Natural killer cell (primary cell): ENCODE results near the gene PUM1. TPM values are rescaled to one million over a fixed set of nuclear protein-coding genes. Genes with fewer than 3 reads are reported as not detected.

Experiments used
- ATAC-seq, 3 donors: fragments of 150-1000 bp in 2 of 3; fragments of 200-7000 bp in 1 of 3; cut with Tn5 transposase; 1 replicate in 1 of 3; 2 replicates in 2 of 3; pipeline ENCODE4 v1.10.0; 2021; ENCODE audit warnings: mild to moderate bottlenecking in 2 of 3, moderate library complexity in 2 of 3
- DNase-seq, 2 donors: peaks; one replicate each; pipeline versions ENCODE4 v3.0.0 to v3.0.0-alpha.2; 2013 to 2021; ENCODE audit warnings: mixed read lengths in 1 of 2
- H3K27ac ChIP-seq: one replicate; pipeline ENCODE4 v1.5.1; 2013; ENCODE audit warnings: mild to moderate bottlenecking, low read length
- H3K27me3 ChIP-seq: one replicate; pipeline ENCODE4 v1.6.1; 2013; ENCODE audit warnings: low read length; ENCODE audit not compliant: control insufficient read depth, insufficient read depth
- H3K36me3 ChIP-seq: one replicate; pipeline ENCODE4 v1.6.1; 2013; ENCODE audit warnings: low read length; ENCODE audit not compliant: control insufficient read depth, insufficient read depth
- H3K4me1 ChIP-seq: one replicate; pipeline ENCODE4 v1.6.1; 2013; ENCODE audit warnings: low read length; ENCODE audit not compliant: control insufficient read depth, insufficient read depth
- H3K4me3 ChIP-seq: one replicate; pipeline ENCODE4 v1.5.1; 2013; ENCODE audit warnings: low read length
- H3K9me3 ChIP-seq: one replicate; pipeline ENCODE4 v1.6.1; 2013; ENCODE audit warnings: low read length; ENCODE audit not compliant: control insufficient read depth, insufficient read depth
- H3K27ac Mint-ChIP-seq, 2 donors: one replicate each; pipeline ENCODE4 v1.8.0; 2022; ENCODE audit warnings: mild to moderate bottlenecking in 2 of 2, mixed read lengths in 2 of 2, moderate library complexity in 1 of 2
- H3K27me3 Mint-ChIP-seq, 2 donors: one replicate each; pipeline ENCODE4 v1.8.0; 2022; ENCODE audit warnings: low read depth in 2 of 2, mixed read lengths in 2 of 2
- H3K36me3 Mint-ChIP-seq: one replicate; pipeline ENCODE4 v1.8.0; 2022; ENCODE audit warnings: mixed read lengths
- H3K4me1 Mint-ChIP-seq, 2 donors: one replicate each; pipeline ENCODE4 v1.8.0; 2022; ENCODE audit warnings: mixed read lengths in 2 of 2
- H3K4me3 Mint-ChIP-seq: one replicate; pipeline ENCODE4 v1.8.0; 2022; ENCODE audit warnings: mild to moderate bottlenecking, moderate library complexity, mixed read lengths
- H3K9me3 Mint-ChIP-seq, 2 donors: one replicate each; pipeline ENCODE4 v1.8.0; 2022; ENCODE audit warnings: mixed read lengths in 2 of 2
- WGBS: methylation state at CpG from one replicate; pipeline ENCODE4 v1.1.7; 2013; ENCODE audit warnings: missing lambda C conversion rate; ENCODE audit not compliant: insufficient coverage; 5-methylcytosine and 5-hydroxymethylcytosine counted together
- intact Hi-C: fragments of 100-400 bp; cut with micrococcal nuclease; formaldehyde crosslinking; loops from one replicate; pipeline ENCODE4 v1.14.2; 2022
- total RNA-seq, 4 donors: library from RNA; stranded (reverse); fragments of 120-200 nt in 1 of 4; gene quantifications; one replicate each; pipeline versions ENCODE4 v1.2.3 to v1.2.4, GENCODE V29; 2013 to 2022
- TF ChIP-seq, protein P1 (sequence below): fragments of 200-600 bp; IDR thresholded peaks from one replicate; pipeline ENCODE4 v1.8.0; 2022; ENCODE audit warnings: antibody characterized with exemption

PUM1 gene
- total RNA-seq, 3 donors from 2014 or later (not counting 1 experiment from before 2014, with no cell fraction given) = 193 to 209 (median 202) TPM

DNA sequence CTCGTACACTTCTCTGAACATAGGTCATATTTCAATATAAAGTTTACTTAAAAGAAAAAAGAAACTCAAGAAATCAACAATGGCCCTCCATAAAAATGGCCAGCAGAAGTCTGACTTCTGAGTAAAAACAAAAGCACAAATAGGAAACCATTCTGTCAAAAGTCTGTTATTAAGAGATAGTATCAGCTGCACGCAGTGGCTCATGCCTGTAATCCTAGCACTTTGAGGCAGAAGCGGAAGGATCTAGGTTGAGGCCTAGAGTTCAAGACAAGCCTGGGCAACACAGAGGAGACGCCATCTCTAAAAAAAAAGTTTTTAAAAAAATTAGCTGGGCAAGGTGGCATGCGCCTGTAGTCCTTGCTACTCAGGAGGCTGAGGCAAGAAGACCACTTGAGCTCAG lies 67.3 kb downstream of the PUM1 start:
- H3K27ac ChIP-seq = no peak overlapping the region
- ATAC-seq (no peak), DNase-seq (no peak)
- H3K4me3 ChIP-seq = no peak overlapping the region
- TF ChIP-seq, protein P1, sequence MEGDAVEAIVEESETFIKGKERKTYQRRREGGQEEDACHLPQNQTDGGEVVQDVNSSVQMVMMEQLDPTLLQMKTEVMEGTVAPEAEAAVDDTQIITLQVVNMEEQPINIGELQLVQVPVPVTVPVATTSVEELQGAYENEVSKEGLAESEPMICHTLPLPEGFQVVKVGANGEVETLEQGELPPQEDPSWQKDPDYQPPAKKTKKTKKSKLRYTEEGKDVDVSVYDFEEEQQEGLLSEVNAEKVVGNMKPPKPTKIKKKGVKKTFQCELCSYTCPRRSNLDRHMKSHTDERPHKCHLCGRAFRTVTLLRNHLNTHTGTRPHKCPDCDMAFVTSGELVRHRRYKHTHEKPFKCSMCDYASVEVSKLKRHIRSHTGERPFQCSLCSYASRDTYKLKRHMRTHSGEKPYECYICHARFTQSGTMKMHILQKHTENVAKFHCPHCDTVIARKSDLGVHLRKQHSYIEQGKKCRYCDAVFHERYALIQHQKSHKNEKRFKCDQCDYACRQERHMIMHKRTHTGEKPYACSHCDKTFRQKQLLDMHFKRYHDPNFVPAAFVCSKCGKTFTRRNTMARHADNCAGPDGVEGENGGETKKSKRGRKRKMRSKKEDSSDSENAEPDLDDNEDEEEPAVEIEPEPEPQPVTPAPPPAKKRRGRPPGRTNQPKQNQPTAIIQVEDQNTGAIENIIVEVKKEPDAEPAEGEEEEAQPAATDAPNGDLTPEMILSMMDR = no peak
- WGBS = 93% methylated on average over 5 of the region's 5 CpGs
- H3K4me1 Mint-ChIP-seq = peaks cover 43 to 59% of the 10 kb centered on the region in 2 donors
- H3K27me3 Mint-ChIP-seq = no peaks in the 10 kb centered on the region
- no peaks in the 10 kb centered on the region for H3K9me3 Mint-ChIP-seq
- no peaks in the 10 kb centered on the region for H3K4me1 ChIP-seq
- no peak overlapping the region for H3K4me3 Mint-ChIP-seq
- H3K9me3 ChIP-seq = no peaks in the 10 kb centered on the region
- peaks cover 22% of the 10 kb centered on the region for H3K36me3 ChIP-seq
- H3K36me3 Mint-ChIP-seq = no peaks in the 10 kb centered on the region
- no peaks in the 10 kb centered on the region for H3K27me3 ChIP-seq
- peak overlapping the region in 1 of 2 donors; percentile 54 for H3K27ac Mint-ChIP-seq
- intact Hi-C loops = no loop called here

GRCh38 chr1:30997463-30998057 lies 68.0 kb downstream of the PUM1 start:
- Histone ChIP-seq H3K4me3 (no peak overlapping the region), H3K27ac (no peak overlapping the region), H3K36me3 (peaks cover 17% of the 10 kb centered on the region), H3K27me3 (no peaks in the 10 kb centered on the region), H3K9me3 (no peaks in the 10 kb centered on the region), H3K4me1 (no peaks in the 10 kb centered on the region)
- 92% methylated on average over 8 of the region's 9 CpGs for WGBS
- Mint-ChIP-seq H3K4me1 (peaks cover 40 to 61% of the 10 kb centered on the region in 2 donors), H3K27me3 (no peaks in the 10 kb centered on the region), H3K9me3 (no peaks in the 10 kb centered on the region), H3K27ac (peak overlapping the region in 1 of 2 donors; percentile 54), H3K4me3 (no peak overlapping the region), H3K36me3 (no peaks in the 10 kb centered on the region)
- TF ChIP-seq, protein P1 = no peak
- intact Hi-C loops = no loop called here
- no peak for DNase-seq
- ATAC-seq = no peak

GRCh38 chr1:30995990-30996612 lies 69.4 kb downstream of the PUM1 start:
- intact Hi-C loops = no loop called here
- H3K36me3 Mint-ChIP-seq = no peaks in the 10 kb centered on the region
- peak overlapping the region in 1 of 2 donors; percentile 6 for H3K27ac Mint-ChIP-seq

More at GRCh38 chr1:30995990-30996612, 69.4 kb downstream of the PUM1 start:
- TF ChIP-seq, protein P1 = no peak
- Histone ChIP-seq H3K36me3 (peaks cover 26% of the 10 kb centered on the region), H3K4me1 (no peaks in the 10 kb centered on the region), H3K4me3 (no peak overlapping the region), H3K27me3 (no peaks in the 10 kb centered on the region), H3K27ac (no peak overlapping the region), H3K9me3 (no peaks in the 10 kb centered on the region)
- no peaks in the 10 kb centered on the region for H3K27me3 Mint-ChIP-seq
- peaks cover 49 to 64% of the 10 kb centered on the region in 2 donors for H3K4me1 Mint-ChIP-seq
- DNase-seq (no peak), ATAC-seq (no peak)
- H3K9me3 Mint-ChIP-seq = no peaks in the 10 kb centered on the region
- H3K4me3 Mint-ChIP-seq = no peak overlapping the region
- WGBS = 91% methylated on average over 2 of the region's 3 CpGs
